Kidney (tissue), 14 donors: Measurements from ENCODE around the gene ADISSP. TPM values are rescaled to one million over a fixed set of nuclear protein-coding genes. Genes with fewer than 3 reads are reported as not detected.

Experiments used
- DNase-seq, 5 donors: peaks; one replicate each; pipeline ENCODE4 v3.0.0-alpha.2; 2013 to 2020
- FAIRE-seq: peaks from 2 replicates; lab custom pipeline; 2012; peaks lifted over from hg19 to GRCh38; lab: Jason Lieb, UNC
- H3K27ac ChIP-seq, 2 donors: one replicate each; pipeline ENCODE4 v1.7.0; 2013; ENCODE audit warnings: low read depth in 2 of 2, low read length in 2 of 2, inconsistent platforms in 1 of 2
- H3K27me3 ChIP-seq: one replicate; pipeline ENCODE4 v1.7.1; 2013; ENCODE audit warnings: low read length, inconsistent platforms; ENCODE audit not compliant: control insufficient read depth, insufficient read depth
- H3K36me3 ChIP-seq, 3 donors: one replicate each; pipeline versions ENCODE4 v1.7.0 to v1.7.1; 2013; ENCODE audit warnings: low read length in 3 of 3, control low read depth in 1 of 3, inconsistent platforms in 1 of 3; ENCODE audit not compliant: insufficient read depth in 3 of 3, control insufficient read depth in 2 of 3
- H3K4me1 ChIP-seq, 3 donors: one replicate each; pipeline versions ENCODE4 v1.7.0 to v1.7.1; 2013; ENCODE audit warnings: low read length in 3 of 3, inconsistent platforms in 1 of 3, low read depth in 1 of 3; ENCODE audit not compliant: control insufficient read depth in 2 of 3, insufficient read depth in 2 of 3
- H3K4me3 ChIP-seq, 3 donors: one replicate each; pipeline versions ENCODE4 v1.7.0 to v1.8.1; 2013; ENCODE audit warnings: low read length in 3 of 3, control low read depth in 1 of 3, inconsistent platforms in 1 of 3
- H3K9ac ChIP-seq, 3 donors: one replicate each; pipeline versions ENCODE4 v1.7.0 to v1.7.1; 2013; ENCODE audit warnings: low read length in 3 of 3, control low read depth in 1 of 3, inconsistent platforms in 1 of 3
- H3K9me3 ChIP-seq, 3 donors: one replicate each; pipeline versions ENCODE4 v1.7.0 to v1.7.1; 2013; ENCODE audit warnings: low read length in 3 of 3, control low read depth in 1 of 3, inconsistent platforms in 1 of 3; ENCODE audit not compliant: control insufficient read depth in 2 of 3, insufficient read depth in 1 of 3
- CTCF ChIP-seq: IDR thresholded peaks from 3 replicates; pipeline ENCODE4 v1.5.1; 2012; ENCODE audit warnings: mild to moderate bottlenecking, moderate library complexity, borderline replicate concordance; ENCODE audit not compliant: insufficient read depth; ENCODE audit errors: extremely low read depth
- intact Hi-C: fragments of 100-400 bp; cut with DNase I; formaldehyde crosslinking; loops from one replicate; pipeline ENCODE4 v1.11.1; 2022
- polyA plus RNA-seq: library from polyadenylated mRNA; stranded (reverse); fragments of 350-450 nt; fragmentation: Illumina TruSeq; extraction: RNeasy Lipid Tissue Mini Kit (QIAGEN cat#74804); gene quantifications from one replicate; pipeline ENCODE4 v1.2.3, GENCODE V29; 2014; ENCODE audit warnings: low read depth, low replicate concordance; ENCODE audit not compliant: insufficient read depth
- total RNA-seq: library from RNA; stranded (reverse); fragmentation: NEBNext Ultra II Directional; extraction: Animal tissue kit (Norgen Biotek cat#: 25700); gene quantifications from one replicate; pipeline ENCODE4 v1.2.1, GENCODE V29; 2021
- donor health status: control.
- donor health status: control.
- donor health status: control.
- donor health status: control.
- donor health status: control.
- donor health status: DM: yes; HTN: yes; CAD: no.
- donor health status: Normal renal cell carcinoma (clear cell type).

Gene ADISSP
- total and polyA plus RNA-seq, 2 donors from 2014 or later = 26.3 to 31.8 TPM

GRCh38 chr20:3732327-3733118, 35.0 kb downstream of the ADISSP start, which contains the start of gene HSPA12B:
Gene HSPA12B, plus strand, starts transcription at chr20:3732685. Its CDS starts 5,990 bp downstream, at chr20:3738675.
- Histone ChIP-seq H3K9ac (peak within 1 kb of the TSS in 1 of 3 donors; percentile 19), H3K27ac (peak within 1 kb of the TSS; percentile 43 to 65), H3K4me1 (peaks cover 0 to 5% (median 2%) of the 10 kb centered on the region in 3 donors), H3K36me3 (no peaks in the 10 kb centered on the region), H3K9me3 (no peaks in the 10 kb centered on the region), H3K27me3 (no peaks in the 10 kb centered on the region), H3K4me3 (peak within 1 kb of the TSS; percentile 24 to 46 (median 41))
- intact Hi-C loops = no loop called here
- DNase-seq (peak; percentile 57 to 90 (median 69)), FAIRE-seq (no peak)
- TF ChIP-seq CTCF = no peak

GRCh38 chr20:3731944-3732326, 35.6 kb downstream of the ADISSP start:
- TF ChIP-seq CTCF = no peak
- no peak overlapping the region for H3K27ac ChIP-seq
- intact Hi-C loops = no loop called here

GRCh38 chr20:3730803-3731672, 36.5 kb downstream of the ADISSP start:
- Histone ChIP-seq H3K9me3 (no peaks in the 10 kb centered on the region), H3K4me1 (peaks cover 0 to 5% (median 2%) of the 10 kb centered on the region in 3 donors), H3K4me3 (no peak overlapping the region), H3K27ac (no peak overlapping the region), H3K9ac (no peak overlapping the region), H3K27me3 (no peaks in the 10 kb centered on the region), H3K36me3 (no peaks in the 10 kb centered on the region)
- FAIRE-seq (no peak), DNase-seq (peak in 2 of 5 donors; percentile 23 to 44)
- intact Hi-C loops = no loop called here
- no peak for TF ChIP-seq CTCF

More at GRCh38 chr20:3731944-3732326, 35.6 kb downstream of the ADISSP start:
- Histone ChIP-seq H3K27me3 (no peaks in the 10 kb centered on the region), H3K4me1 (peaks cover 0 to 5% (median 2%) of the 10 kb centered on the region in 3 donors), H3K9me3 (no peaks in the 10 kb centered on the region), H3K4me3 (no peak overlapping the region), H3K36me3 (no peaks in the 10 kb centered on the region), H3K9ac (no peak overlapping the region)
- peak in 2 of 5 donors; percentile 28 to 63 for DNase-seq
- FAIRE-seq = no peak
